ENCODE measurements around the gene SFTA2. TPM values are rescaled to one million over a fixed set of nuclear protein-coding genes. Genes with fewer than 3 reads are reported as not detected.
"Not testable (repeated sequence)": the region's sequence is repeated elsewhere in the genome, so short reads cannot be mapped to it uniquely, and the experiment has no call there.

The SFTA2 gene
- total RNA-seq, 2 donors from 2014 or later, result 0.29 TPM; not detected in 1

DNA sequence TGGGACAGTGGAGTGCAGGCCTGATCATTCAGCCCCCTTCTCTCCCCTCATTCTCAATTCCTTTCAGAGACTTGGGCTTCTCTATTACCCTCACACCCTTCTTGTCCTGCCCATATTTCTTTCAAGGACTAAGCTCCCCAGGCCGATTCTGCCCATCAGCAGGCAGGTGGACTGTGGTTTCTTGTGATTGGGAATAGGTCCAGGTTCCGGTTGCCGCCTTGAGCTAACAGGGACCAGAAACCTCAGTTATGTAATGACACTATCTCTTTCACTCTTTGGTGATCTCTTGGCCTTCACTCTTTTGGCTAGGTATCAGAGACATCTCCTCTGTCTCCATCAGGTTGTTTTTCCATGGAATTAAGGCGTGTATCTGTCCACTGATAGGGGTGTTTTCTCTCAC, 15.3 kb upstream of the SFTA2 start:
- intact Hi-C loops (cut with DNase I), result no loop called here

DNA sequence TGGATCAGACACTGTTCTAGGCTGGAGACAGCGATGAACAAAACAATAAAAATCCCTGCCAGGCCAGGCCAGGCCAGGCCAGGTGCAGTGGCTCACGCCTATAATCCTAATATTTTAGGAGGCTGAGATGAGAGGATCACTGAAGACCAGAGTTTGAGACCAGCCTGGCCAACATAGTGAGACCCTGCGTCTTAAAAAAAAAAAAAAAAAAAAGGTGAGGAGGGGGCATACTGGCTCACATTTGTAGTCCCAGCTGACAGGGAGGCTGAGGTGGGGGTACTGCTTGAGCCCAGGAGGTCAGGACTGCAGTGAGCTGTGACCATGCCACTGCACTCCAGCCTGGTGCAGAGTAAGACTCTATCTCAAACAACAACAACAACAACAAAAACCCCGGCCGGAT, 13.3 kb upstream of the SFTA2 start:
- DNase-seq (ENCODE audit: low spot score), result peak; percentile 20
- intact Hi-C loops (cut with DNase I), result no loop called here

More for the DNA sequence above, 15.3 kb upstream of the SFTA2 start:
- DNase-seq (ENCODE audit: low spot score), result no peak

DNA sequence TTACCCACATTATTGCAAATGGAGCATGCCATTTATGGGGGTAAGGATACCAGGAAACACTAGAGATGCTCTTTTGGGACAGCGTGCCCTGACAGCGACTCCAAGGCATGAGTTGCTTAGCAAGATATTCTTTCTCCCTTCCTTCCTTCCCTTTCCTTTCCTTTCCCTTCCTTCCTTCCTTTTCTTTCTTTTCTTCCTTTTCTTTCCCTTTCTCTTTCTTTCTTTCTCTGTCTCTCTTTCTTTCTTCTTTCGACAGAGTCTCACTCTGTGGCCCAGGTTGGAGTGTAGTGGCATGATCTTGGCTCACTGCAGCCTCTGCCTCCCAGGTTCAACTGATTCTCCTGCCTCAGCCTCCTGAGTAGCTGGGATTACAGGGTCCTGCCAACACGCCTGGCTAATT, 12.1 kb upstream of the SFTA2 start:
- intact Hi-C loops (cut with DNase I), result no loop called here
- DNase-seq (ENCODE audit: low spot score), result peak; percentile 43

DNA sequence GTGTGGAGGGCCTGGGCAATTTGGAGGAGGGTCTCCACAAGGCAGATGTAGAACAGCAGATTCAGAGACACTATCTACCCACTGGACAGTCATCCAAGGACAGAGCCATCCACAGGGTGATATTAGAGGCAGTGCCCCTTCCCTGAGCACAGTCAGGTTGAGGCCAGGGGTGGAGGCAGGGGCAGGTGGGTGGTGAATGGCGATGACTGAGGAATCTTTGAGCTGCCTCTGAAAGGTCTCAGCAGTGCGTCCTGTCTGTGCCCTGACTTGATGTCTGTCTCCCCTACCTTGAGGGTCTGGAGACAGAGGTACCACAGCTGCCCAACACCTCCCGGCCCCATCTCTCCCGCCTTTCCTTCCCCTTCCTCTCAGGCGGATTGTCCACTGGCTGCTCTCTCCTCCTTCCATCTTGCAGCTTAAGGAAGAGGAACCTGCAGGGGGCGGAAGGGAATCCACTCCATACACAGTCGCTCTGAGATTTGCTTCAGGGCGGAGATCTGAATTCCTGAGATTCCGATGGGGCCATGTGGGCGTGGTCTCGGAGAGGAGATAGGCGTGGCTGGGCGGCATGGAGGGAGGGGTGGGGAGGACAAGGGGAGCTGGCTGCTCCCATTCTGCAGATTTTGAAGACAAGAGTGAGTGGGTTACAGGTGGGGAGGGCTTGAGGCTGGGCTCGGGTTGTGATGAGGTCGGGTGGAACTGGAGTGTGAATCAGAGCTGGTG, 10.5 kb upstream of the SFTA2 start:
- DNase-seq (ENCODE audit: low spot score), result peak; percentile 85
- intact Hi-C loops (cut with DNase I), result no loop called here

DNA sequence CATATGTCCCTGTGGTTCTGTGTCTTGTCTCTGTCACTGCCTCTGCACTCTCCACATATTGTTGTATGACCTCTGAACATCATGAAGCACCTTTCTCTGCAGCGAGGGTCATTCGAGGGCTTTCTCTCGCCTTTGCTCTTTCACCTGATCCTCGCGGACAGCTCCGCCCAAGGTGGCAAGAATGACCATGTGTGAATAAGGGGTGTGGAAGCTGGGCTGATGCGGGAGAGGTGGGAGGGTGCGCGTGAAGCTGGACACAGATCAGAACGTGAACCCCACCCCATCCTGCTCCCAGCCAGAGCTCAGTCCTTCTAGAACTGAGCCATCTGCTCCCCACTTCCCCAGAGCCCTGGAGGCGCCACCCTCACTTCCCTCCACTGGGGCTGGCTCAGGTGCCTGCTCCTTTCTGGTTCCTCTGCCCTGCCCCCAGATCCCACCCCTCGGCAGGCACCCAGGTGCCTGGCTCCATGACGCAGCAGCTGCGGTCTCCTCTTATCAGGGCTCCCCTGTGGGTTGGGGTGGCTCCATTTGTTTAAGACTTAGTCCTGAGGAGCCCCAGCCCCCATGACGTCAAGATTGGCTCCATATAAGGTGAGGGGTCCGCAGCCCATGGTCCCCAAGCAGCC, 8.5 kb upstream of the SFTA2 start, which contains the start of gene MUCL3:
Gene MUCL3 (plus strand): TSS at position 613 of the 626 bp plus-strand sequence. CDS start 27 bp downstream, outside the sequence.
- intact Hi-C loops (cut with DNase I), result no loop called here
- DNase-seq (ENCODE audit: low spot score), result peak; percentile 44

DNA sequence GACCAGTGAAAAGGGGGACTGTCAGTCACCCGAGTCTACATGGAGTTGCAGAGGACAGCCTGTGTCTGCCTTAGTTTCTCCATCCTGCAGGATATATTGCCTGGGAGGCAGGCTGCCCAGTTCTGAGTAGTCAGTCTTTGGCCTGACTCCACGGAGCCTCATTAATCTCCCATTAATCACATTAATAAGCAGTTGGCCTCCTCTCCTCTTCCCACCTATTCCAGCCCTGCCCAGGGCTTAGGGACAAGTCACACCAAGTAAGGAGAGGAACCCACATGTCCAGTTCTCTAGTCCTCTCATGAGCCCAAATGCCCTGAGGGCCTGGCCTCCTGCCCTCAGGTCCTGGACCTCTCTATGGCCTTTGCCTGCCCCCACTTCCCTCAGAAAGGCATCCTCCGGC, 7.5 kb upstream of the SFTA2 start:
- intact Hi-C loops (cut with DNase I), result no loop called here
- no peak for DNase-seq (ENCODE audit: low spot score)

DNA sequence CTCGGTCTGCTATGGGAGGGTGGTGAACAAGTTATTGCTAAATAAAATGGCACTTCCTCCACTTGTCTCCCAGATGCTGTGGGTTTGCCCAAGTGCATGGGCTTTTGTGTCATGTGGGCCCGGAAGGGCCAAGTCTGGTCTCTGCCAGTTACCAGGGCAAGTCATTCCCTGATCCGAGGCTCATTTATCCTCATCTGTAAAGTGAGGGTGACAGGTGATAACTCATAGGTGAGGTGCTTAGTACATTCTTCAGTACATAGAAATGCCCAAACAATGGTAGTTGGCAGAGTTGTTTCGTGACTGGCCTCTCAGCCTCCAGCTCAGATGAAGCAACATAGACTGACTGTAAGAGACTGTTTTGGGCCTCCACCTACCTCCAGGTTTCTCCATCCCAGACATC, 6.8 kb upstream of the SFTA2 start:
- intact Hi-C loops (cut with DNase I), result no loop called here
- DNase-seq (ENCODE audit: low spot score), result no peak

DNA sequence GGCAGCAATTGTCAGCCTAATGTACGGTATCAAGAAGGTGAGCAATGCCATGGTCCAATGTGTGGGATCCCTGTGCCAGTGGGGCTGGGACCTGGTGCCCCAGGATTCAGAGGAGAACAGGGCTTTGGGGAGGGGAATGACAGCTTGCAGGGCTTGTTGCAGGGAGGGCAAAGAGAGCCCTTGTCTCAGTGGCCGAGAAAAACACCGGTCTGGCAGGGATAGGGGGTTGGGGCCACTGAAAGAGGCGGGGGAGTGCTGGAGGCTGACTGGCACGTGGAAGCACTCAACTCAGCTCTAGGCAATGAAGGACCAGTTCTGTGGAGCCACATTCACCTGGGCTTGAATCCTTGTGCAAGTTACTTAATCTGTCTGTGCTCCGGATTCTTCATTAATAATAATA, 5.3 kb upstream of the SFTA2 start:
- intact Hi-C loops (cut with DNase I), result no loop called here

DNA sequence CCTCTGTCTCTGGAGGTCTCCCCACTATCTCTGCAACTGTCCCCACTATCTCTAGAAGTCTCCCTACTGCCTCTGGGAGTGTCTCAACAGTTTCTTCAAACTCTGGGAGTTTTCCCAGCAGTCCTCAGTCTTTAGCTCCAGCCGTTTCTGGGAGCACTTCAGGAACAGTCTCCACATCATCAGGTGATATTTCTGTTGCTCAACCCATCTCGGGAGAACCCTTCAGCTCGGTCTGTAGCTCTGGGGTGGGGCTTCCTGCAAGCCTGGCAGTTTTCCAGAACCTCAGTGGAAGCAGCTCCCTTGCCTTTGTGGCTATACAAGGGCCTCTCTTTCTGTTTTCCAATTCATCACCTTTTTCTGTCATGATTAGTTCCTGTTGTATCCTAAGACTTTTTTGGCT, 3.0 kb upstream of the SFTA2 start:
- DNase-seq (ENCODE audit: low spot score), result peak; percentile 22
- intact Hi-C loops (cut with DNase I), result no loop called here

More for the DNA sequence above, 5.3 kb upstream of the SFTA2 start:
- DNase-seq (ENCODE audit: low spot score), result peak; percentile 56

DNA sequence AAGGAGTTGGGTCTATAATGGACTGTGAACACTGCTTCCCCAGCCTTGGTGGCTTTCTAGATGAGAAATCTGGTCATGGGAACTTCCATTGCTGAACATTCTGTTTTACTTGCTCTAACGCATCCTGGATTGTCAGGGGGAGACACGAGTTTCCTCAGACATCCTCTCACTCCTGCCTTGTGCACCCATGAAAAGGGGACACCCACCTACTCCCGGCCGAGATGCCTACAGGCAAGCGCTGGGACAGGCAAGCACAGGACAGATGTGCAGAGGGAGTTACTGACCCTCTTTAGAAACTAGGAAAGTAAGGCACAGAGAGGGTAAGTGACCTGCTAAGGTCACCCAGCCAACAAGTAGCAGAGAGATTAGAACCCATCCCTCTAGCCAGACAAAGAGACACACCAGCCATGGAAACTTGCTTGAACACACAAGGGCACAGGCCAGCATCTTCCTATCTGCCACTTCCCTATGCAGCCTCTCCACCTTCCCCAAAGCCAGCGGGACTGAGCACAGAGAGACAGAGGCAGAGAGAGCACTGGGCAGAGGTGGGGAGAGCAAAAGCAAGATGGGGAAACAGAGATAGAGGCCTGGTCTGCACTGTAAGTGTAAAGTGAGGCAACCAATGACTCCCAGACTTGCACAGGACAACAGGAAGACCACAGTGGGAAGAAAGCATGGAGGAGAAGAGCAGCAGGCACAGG, 845 bp upstream of the SFTA2 start:
- intact Hi-C loops (cut with DNase I), result loop anchor here in 1 of 2 donors (5.0 kb wide), 1 partner anchor 1021 kb away; no protein-coding TSS in a partner anchor

DNA sequence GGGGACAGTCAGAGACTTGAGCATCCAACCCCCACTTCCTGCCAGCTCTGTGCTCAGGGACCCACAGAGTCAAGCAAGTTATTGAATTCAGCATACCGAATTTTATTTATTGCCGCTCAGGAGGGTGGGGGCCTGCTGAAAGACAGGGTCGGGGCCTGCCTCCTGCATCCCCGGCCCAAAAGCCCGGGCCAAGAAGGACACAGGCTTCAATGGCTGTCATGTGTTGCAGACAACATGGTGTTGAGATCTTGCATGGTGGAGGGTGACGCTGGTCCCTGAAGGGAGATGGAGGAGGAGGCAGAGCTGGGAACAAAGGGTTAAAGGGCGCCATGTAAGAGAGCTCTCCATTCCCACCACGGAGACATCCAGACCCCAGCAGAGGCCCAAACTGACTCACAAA, 698 bp downstream of the SFTA2 start:
- no peak for DNase-seq (ENCODE audit: low spot score)
- intact Hi-C loops (cut with DNase I), result loop anchor here in 1 of 2 donors (5.0 kb wide), 1 partner anchor 1019 kb away; no protein-coding TSS in a partner anchor

More for the DNA sequence above, 845 bp upstream of the SFTA2 start:
- peak; percentile 15 for DNase-seq (ENCODE audit: low spot score)

DNA sequence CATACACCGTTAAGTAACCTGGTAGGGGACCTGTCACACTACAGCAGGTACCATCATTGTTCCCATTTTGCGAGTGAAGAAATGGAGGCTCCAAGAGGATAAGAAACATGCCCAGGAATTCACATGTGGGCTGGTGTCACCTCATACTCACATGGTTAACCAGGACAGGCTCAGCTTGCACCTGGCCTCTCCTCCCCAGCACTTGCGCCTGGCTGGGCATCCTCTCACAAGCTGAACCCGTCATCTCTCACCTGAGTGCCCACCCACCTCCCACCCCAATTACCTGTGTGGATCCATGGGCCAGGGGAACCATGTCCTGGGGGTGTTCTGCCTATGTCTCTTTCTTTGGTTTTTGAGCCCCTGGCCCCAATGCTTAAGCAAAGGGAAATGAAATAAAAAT, 1.5 kb downstream of the SFTA2 start:
- no peak for DNase-seq (ENCODE audit: low spot score)
- intact Hi-C loops (cut with DNase I), result loop anchor here in 1 of 2 donors (5.0 kb wide), 1 partner anchor 1018 kb away; no protein-coding TSS in a partner anchor

DNA sequence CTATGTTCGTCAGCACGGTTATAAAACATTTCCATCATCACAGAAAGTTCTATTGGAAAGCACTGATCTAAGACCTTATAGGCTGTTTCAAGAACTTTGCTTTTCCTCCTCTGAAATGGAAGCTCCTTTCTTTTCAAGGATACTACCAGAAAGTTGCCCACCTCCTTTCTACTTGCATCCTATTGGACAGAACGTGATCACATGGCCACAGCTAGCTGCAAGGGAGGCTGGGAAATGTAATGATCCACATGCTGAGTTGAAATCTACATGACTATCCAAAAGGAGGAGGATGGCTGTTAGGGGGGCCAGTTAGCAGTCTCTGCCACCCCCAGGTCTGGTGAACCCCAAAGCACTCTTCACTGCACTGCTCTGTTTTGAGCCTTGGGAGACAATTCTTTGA, 3.3 kb downstream of the SFTA2 start:
- no peak for DNase-seq (ENCODE audit: low spot score)
- intact Hi-C loops (cut with DNase I), result no loop called here

DNA sequence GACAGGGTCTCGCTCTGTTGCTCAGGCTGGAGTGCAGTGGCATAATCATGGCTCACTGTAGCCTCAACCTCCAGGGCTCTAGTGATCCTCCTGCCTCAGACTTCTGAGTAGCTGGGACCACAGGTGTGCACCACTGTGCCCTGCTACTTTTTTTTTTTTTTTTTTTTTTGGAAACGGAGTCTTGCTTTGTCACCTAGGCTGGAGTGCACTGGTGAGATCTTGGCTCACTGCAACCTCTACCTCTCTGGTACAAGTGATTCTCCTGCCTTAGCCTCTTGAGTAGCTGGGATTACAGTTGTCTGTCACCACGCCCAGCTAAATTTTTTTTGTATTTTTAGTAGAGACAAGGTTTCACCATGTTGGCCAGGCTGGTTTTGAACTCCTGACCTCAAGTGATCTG, 4.9 kb downstream of the SFTA2 start:
- DNase-seq (ENCODE audit: low spot score); intact Hi-C loops (cut with DNase I): not testable (repeated sequence)

DNA sequence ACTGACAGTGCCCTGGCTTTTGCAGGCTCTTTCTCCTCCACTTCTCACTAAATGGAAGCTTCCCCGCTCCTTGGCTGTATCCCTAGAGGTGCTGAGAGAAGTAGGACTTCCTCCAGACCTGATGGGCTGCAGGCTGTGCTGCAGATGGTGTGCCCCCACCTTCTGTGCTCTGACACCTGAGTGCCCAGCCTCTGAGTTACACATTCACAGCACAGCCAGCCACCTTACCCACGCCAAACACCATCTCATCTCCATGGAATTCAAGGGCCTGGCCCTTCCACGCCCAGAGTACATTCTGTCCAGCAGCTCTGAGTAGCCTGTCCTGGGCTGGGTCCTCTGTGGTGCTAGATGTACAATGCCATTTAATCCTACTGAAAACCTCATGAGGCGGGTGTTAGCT, 5.3 kb downstream of the SFTA2 start:
- intact Hi-C loops (cut with DNase I), result no loop called here
- no peak for DNase-seq (ENCODE audit: low spot score)

DNA sequence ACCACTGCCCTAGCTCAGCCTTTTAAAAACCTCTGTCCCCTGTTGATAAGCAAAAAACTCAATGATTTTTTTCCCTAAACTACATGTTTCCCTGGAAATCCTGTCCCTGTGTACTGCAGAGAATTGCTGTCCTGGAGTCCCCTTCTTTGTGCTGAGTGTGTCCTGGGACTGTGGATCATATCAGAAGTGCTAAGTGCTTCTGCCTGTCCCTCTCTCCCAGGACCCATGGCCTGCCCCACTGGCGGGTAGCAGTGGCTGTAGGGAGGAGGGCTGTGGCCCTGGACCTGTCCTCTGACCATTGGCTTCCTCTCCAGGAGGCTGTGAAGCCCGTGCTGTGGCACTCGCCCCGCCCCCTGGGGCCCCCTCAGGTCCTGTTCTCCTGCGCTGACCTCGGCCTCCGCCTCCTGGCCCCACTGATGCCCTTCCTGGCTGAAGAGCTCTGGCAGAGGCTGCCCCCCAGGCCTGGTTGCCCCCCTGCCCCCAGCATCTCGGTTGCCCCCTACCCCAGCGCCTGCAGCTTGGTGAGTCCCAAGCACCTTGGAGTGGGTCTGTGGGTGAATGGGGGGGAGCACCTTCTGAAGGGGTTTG, 7.8 kb downstream of the SFTA2 start:
- intact Hi-C loops (cut with DNase I); DNase-seq (ENCODE audit: low spot score): not testable (repeated sequence)

DNA sequence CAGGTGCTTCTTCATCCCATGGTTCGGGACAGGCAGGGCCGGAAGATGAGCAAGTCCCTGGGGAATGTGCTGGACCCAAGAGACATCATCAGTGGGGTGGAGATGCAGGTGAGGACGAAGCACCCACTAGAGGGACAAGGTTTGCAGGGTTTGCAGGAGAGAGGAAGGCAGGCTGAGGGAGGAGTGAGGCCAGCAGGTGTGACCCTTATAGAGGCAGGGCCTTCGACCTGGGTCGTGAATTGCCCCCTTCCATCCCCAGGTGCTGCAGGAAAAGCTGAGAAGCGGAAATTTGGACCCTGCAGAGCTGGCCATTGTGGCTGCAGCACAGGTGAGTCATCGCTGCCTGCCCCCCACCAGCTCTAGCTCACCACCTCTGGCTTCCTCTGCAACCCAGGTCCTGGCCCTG, 9.5 kb downstream of the SFTA2 start:
- intact Hi-C loops (cut with DNase I), result no loop called here
- no peak for DNase-seq (ENCODE audit: low spot score)

DNA sequence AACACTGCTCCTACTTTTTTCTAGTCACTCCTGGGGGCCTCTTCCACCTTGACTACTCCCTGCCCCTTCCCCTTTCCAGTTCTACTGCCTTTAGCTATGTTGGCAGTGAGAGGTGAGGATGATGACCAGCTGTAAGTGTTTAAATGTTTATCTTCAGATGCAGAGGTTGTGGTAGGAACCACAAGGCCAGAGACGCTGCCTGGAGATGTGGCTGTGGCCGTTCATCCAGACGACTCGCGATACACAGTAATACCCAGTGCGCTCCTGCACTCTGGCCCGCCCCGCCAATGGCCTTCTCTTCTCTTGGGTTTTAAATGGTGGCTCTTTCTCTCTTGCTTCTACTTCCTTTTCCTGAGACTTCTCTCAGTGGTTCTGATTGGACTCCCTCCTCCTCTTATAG, 13.3 kb downstream of the SFTA2 start:
- no peak for DNase-seq (ENCODE audit: low spot score)
- intact Hi-C loops (cut with DNase I), result loop anchor here in 1 of 2 donors (5.0 kb wide), 1 partner anchor 159 kb away; no protein-coding TSS in a partner anchor

DNA sequence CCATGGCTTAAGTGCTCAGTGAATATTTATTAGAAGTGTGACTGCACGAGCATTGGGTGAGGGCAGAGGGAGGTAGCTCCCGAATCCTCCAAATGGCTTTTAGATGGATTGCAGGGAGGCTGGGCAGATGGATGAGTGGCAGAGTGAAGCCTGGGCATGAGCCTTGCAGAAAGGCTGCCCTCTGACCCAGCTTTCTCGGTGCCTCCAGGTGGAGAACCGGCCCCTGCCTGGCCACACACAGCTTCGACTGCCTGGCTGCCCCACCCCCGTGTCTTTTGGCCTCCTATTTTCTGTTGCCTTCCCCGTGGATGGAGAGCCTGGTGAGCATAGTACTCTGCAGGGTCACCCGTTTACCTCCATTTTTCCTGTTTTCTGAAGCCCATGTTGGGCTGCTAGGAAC, 14.5 kb downstream of the SFTA2 start:
- no peak for DNase-seq (ENCODE audit: low spot score)
- intact Hi-C loops (cut with DNase I), result loop anchor here in 1 of 2 donors (5.0 kb wide), 1 partner anchor 160 kb away; no protein-coding TSS in a partner anchor

Data from posterior vena cava (tissue), 2 donors.